Nephron (organoid): Measurements from ENCODE around the gene YOD1.
A peak's percentile ranks its signal among the peaks of the same experiment; 100 is the strongest.

Experiments
- H3K27ac Mint-ChIP-seq, 3 experiments: 2 replicates each; pipeline ENCODE4 v1.8.0; 2020; ENCODE audit warnings: mixed read lengths in 3 of 3, mild to moderate bottlenecking in 2 of 3, moderate library complexity in 1 of 3
- H3K27me3 Mint-ChIP-seq: 2 replicates; pipeline ENCODE4 v1.8.0; 2021; ENCODE audit warnings: low read depth, mild to moderate bottlenecking, moderate library complexity, mixed read lengths
- H3K36me3 Mint-ChIP-seq: 2 replicates; pipeline ENCODE4 v1.8.0; 2020; ENCODE audit warnings: low read depth, mixed read lengths
- H3K4me1 Mint-ChIP-seq: 2 replicates; pipeline ENCODE4 v1.8.0; 2020; ENCODE audit warnings: mixed read lengths
- H3K4me3 Mint-ChIP-seq, 3 experiments: 2 replicates each; pipeline ENCODE4 v1.8.0; 2020; ENCODE audit warnings: mild to moderate bottlenecking in 3 of 3, mixed read lengths in 3 of 3, moderate library complexity in 2 of 3
- H3K9me3 Mint-ChIP-seq: 2 replicates; pipeline ENCODE4 v1.8.0; 2020; ENCODE audit warnings: mixed read lengths
- TF ChIP-seq, protein P1 (sequence below), 3 experiments: fragments of 200-600 bp; sonication (generic); IDR thresholded peaks; one replicate each; pipeline ENCODE4 v1.5.0; 2021; ENCODE audit warnings: antibody characterized with exemption in 3 of 3; ENCODE audit not compliant: unreplicated experiment in 3 of 3

Gene YOD1

GRCh38 chr1:207030522-207031009, 20.4 kb downstream of the YOD1 start:
- peak overlapping the region; percentile 26 to 69 (median 62) for H3K27ac Mint-ChIP-seq
- peaks cover 41% of the 10 kb centered on the region for H3K27me3 Mint-ChIP-seq
- H3K4me3 Mint-ChIP-seq = peak overlapping the region in 2 of 3 experiments; percentile 37 to 79
- H3K9me3 Mint-ChIP-seq = no peaks in the 10 kb centered on the region
- no peaks in the 10 kb centered on the region for H3K36me3 Mint-ChIP-seq
- H3K4me1 Mint-ChIP-seq = peaks cover 32% of the 10 kb centered on the region
- TF ChIP-seq, protein P1, sequence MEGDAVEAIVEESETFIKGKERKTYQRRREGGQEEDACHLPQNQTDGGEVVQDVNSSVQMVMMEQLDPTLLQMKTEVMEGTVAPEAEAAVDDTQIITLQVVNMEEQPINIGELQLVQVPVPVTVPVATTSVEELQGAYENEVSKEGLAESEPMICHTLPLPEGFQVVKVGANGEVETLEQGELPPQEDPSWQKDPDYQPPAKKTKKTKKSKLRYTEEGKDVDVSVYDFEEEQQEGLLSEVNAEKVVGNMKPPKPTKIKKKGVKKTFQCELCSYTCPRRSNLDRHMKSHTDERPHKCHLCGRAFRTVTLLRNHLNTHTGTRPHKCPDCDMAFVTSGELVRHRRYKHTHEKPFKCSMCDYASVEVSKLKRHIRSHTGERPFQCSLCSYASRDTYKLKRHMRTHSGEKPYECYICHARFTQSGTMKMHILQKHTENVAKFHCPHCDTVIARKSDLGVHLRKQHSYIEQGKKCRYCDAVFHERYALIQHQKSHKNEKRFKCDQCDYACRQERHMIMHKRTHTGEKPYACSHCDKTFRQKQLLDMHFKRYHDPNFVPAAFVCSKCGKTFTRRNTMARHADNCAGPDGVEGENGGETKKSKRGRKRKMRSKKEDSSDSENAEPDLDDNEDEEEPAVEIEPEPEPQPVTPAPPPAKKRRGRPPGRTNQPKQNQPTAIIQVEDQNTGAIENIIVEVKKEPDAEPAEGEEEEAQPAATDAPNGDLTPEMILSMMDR (IDR thresholded peaks at IDR 0.05; ENCODE audit: unreplicated experiment in 3 of 3) = no peak

DNA sequence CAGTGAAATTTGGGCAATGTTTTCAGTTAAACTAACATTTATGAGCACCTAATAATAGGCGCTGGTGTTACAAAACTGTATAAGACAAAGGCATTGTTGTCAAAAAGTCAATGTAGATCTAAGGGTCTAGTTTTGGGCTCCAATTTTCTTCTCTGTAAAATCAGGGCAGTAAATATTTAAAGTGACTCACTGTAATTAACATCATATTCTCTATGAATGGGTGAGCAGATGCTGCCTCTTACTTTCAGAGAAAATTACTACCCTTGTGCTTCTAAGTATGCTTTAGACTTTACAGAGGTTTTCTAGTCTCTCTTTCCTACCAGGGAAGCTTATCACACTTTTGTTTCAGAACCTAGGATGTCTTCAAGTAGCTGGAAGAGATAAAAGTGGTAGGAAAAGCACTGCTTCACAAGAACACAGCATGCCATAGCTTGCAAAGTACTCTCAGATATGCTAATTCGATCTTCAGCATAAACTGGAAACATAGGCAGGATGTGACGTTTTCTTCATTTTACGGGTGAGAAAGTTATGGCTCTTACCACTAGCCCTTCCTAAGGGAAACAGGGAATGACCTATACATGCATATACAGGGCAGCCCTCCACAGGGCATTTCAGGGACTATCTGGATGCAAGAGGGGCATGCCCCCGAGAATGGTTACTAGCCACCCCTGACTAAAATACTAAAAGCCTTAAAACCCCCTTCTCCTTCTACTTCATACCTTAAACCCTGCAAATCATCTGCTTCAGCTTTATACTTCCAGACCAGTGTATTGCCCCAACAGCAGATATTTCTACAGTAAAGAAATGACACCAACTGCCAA, 21.1 kb downstream of the YOD1 start:
- TF ChIP-seq, protein P1 (IDR thresholded peaks at IDR 0.05; ENCODE audit: unreplicated experiment in 3 of 3) = no peak
- Mint-ChIP-seq H3K27me3 (peaks cover 37% of the 10 kb centered on the region), H3K4me1 (peaks cover 39% of the 10 kb centered on the region)

GRCh38 chr1:207028884-207029650, 21.9 kb downstream of the YOD1 start:
- H3K4me1 Mint-ChIP-seq = peaks cover 46% of the 10 kb centered on the region
- H3K4me3 Mint-ChIP-seq = no peak overlapping the region
- peak overlapping the region in 1 of 3 experiments; percentile 32 for H3K27ac Mint-ChIP-seq
- TF ChIP-seq, protein P1 (IDR thresholded peaks at IDR 0.05; ENCODE audit: unreplicated experiment in 3 of 3) = no peak
- no peaks in the 10 kb centered on the region for H3K36me3 Mint-ChIP-seq
- H3K9me3 Mint-ChIP-seq = no peaks in the 10 kb centered on the region
- H3K27me3 Mint-ChIP-seq = peaks cover 35% of the 10 kb centered on the region

More for the DNA sequence above, 21.1 kb downstream of the YOD1 start:
- Mint-ChIP-seq H3K36me3 (no peaks in the 10 kb centered on the region), H3K4me3 (peak overlapping the region in 1 of 3 experiments; percentile 79), H3K9me3 (no peaks in the 10 kb centered on the region), H3K27ac (peak overlapping the region; percentile 26 to 69 (median 62))

GRCh38 chr1:207027921-207028320, 23.1 kb downstream of the YOD1 start:
- peaks cover 30% of the 10 kb centered on the region for H3K27me3 Mint-ChIP-seq
- TF ChIP-seq, protein P1 (IDR thresholded peaks at IDR 0.05; ENCODE audit: unreplicated experiment in 3 of 3) = no peak
- peak overlapping the region; percentile 80 to 90 (median 81) for H3K27ac Mint-ChIP-seq
- no peaks in the 10 kb centered on the region for H3K9me3 Mint-ChIP-seq
- H3K36me3 Mint-ChIP-seq = no peaks in the 10 kb centered on the region
- H3K4me3 Mint-ChIP-seq = no peak overlapping the region
- peaks cover 43% of the 10 kb centered on the region for H3K4me1 Mint-ChIP-seq

DNA sequence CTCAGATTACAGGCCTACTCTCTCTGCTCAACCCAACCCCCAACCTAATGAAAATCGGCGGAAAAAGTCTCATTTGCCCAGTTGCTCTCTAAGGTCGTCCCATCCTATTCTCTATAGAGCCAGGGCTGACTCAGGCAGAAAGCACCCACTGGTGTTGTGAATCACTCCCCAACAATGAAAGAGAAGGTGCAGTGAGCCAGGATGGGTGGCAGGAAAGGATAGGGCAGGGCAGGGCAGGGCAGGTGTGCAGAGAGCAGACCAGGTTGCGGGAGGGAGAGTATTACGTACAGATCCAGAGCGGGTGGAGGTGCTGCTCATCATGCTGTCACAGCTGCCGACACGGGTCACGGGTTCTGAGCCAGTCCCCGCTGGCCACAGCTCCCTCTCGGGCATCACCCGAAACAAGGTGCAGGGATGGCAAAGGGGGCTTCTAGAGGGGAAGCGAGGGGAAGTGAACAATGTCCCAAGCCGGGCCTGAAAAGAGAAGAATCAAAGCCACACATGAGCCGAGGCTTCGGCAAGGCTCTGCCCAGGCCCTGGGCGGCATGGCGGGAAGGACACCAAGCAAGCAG, 23.7 kb downstream of the YOD1 start:
- Mint-ChIP-seq H3K27ac (peak overlapping the region; percentile 80 to 90 (median 81)), H3K4me1 (peaks cover 38% of the 10 kb centered on the region), H3K27me3 (peaks cover 24% of the 10 kb centered on the region), H3K9me3 (no peaks in the 10 kb centered on the region), H3K4me3 (no peak overlapping the region), H3K36me3 (no peaks in the 10 kb centered on the region)
- TF ChIP-seq, protein P1 (IDR thresholded peaks at IDR 0.05; ENCODE audit: unreplicated experiment in 3 of 3) = no peak
